ENCODE measurements around the gene PYDC1. TPM values are rescaled to one million over a fixed set of nuclear protein-coding genes. Genes with fewer than 3 reads are reported as not detected.
"Not testable (repeated sequence)": the region's sequence is repeated elsewhere in the genome, so short reads cannot be mapped to it uniquely, and the experiment has no call there.

The PYDC1 gene
- total RNA-seq, 4 donors from 2014 or later: 4.2 to 17.7 (median 13.8) TPM; not detected in 1

DNA sequence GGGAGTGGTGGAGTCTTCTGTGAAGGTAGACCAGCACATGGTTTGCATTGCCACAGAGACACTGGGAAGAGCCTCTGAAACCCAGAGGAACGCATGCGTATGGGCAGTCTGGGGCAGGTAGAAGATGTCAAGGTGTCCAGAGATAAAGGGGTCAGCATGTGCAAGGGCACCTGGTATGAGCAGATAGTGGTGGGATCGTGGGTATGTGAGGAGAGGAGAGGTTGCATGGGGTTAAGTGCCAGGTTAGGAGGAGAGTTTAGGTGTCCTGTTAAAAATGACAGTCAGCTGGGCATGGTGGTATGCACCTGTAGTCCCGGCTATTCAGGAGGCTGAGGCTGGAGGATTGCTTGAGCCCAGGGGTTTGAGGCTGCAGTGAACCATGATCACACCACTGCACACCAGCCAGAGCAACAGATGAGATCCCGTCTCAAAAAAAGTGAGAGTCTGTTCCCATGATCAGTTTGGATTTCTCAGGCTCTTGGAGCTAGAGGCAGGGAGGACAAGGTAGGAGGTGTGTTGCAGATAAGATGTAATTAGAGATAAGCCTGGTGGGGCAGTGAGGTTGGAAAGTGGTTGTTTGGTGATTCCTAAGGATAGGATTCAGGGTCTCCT, 17.4 kb downstream of the PYDC1 start:
- peaks cover 54% of the 10 kb centered on the region for H3K4me1 ChIP-seq
- H3K9me3 ChIP-seq: no peaks in the 10 kb centered on the region
- no peak overlapping the region for H3K27ac ChIP-seq
- 90% methylated on average over 5 of the region's 5 CpGs for WGBS
- H3K36me3 ChIP-seq: peaks cover 24% of the 10 kb centered on the region
- TF ChIP-seq EP300 (IDR thresholded peaks at IDR 0.05) (no peak), POLR2AphosphoS5 (IDR thresholded peaks at IDR 0.05) (no peak), POLR2A (IDR thresholded peaks at IDR 0.05) (no peak)
- TF ChIP-seq, protein P1, sequence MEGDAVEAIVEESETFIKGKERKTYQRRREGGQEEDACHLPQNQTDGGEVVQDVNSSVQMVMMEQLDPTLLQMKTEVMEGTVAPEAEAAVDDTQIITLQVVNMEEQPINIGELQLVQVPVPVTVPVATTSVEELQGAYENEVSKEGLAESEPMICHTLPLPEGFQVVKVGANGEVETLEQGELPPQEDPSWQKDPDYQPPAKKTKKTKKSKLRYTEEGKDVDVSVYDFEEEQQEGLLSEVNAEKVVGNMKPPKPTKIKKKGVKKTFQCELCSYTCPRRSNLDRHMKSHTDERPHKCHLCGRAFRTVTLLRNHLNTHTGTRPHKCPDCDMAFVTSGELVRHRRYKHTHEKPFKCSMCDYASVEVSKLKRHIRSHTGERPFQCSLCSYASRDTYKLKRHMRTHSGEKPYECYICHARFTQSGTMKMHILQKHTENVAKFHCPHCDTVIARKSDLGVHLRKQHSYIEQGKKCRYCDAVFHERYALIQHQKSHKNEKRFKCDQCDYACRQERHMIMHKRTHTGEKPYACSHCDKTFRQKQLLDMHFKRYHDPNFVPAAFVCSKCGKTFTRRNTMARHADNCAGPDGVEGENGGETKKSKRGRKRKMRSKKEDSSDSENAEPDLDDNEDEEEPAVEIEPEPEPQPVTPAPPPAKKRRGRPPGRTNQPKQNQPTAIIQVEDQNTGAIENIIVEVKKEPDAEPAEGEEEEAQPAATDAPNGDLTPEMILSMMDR (IDR thresholded peaks at IDR 0.05): no peak
- no peak overlapping the region for H3K4me3 ChIP-seq
- DNase-seq (ENCODE audit: low spot score in 2 of 2): no peak
- H3K27me3 ChIP-seq: no peaks in the 10 kb centered on the region

DNA sequence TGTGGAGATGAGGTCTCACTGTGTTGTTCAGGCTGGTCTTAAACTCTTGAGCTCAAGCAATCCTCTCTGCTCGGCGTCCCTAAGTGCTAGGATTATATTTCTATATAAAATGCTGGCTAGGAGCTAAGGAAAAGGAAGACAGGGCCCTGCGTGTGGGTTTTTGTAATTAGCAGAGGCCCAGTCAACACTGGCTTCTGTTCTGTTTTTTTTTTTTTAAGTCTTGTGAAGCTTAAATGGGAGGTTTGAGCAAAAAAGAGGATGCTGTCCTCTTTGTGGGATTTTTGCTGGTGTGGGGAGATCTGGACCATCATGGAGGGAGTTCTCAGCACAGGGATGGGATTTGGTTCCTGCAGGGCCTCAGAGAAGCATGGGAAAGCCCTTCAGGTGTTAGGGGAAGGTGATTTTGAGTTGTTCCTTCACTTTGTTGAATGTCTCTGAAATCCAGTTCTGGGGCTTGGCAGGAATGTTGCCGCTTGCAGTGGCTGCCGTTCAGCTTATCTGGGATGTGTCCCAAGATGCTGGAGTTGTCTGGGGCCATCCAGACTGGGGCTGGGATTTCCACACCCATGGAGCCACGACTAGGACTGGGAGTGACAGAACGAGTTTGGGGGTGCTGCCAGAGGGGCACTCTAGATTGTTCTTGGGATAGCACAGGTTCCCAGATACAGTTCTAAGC, 18.6 kb downstream of the PYDC1 start:
- Histone ChIP-seq H3K4me1 (peaks cover 48% of the 10 kb centered on the region), H3K4me3 (no peak overlapping the region), H3K36me3 (peaks cover 36% of the 10 kb centered on the region), H3K9me3 (no peaks in the 10 kb centered on the region), H3K27me3 (no peaks in the 10 kb centered on the region), H3K27ac (no peak overlapping the region)
- TF ChIP-seq EP300 (IDR thresholded peaks at IDR 0.05): no peak
- TF ChIP-seq, protein P1 (IDR thresholded peaks at IDR 0.05): no peak
- no peak for TF ChIP-seq POLR2A (IDR thresholded peaks at IDR 0.05)
- TF ChIP-seq POLR2AphosphoS5 (IDR thresholded peaks at IDR 0.05): no peak
- no peak for DNase-seq (ENCODE audit: low spot score in 2 of 2)
- 49% methylated on average over 5 of the region's 7 CpGs for WGBS

DNA sequence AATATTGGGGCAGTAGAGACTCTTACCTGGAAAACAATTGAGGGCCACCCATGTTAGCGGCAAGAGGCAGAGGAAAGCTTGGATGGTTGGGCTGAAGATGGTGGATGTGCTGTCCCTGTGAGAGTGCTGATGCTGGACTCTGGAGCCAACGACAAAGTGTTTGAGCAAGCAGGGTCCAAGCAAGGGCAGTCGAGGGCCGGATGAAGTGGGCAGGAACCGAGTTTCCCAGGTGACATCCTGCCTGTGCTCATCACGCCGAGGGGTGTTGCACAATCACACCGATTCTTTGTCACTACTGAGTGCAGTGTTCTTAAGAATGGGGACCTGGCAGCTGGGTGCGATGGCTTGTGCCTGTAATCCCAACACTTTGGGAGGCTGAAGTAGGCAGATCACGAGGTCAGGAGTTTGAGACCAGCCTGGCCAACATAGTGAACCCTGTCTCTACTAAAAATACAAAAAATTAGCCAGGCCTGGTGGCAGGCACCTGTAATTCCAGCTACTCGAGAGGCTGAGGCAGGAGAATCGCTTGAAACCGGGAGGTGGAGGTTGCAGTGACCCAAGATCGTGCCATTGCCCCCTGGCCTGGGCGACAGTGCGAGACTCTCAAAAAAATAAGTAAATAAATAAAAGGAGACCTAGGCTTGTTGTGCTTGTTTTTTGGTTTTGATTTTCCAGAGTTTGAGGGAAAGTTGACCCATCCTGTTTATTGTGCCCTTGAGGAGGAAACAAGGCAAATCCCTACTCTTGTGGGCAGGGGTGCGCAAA, 20.4 kb downstream of the PYDC1 start:
- Histone ChIP-seq H3K27me3 (no peaks in the 10 kb centered on the region), H3K27ac (no peak overlapping the region), H3K4me3 (no peak overlapping the region), H3K36me3 (peaks cover 54% of the 10 kb centered on the region), H3K4me1 (peaks cover 35% of the 10 kb centered on the region), H3K9me3 (no peaks in the 10 kb centered on the region)
- TF ChIP-seq EP300 (IDR thresholded peaks at IDR 0.05) (no peak), POLR2A (IDR thresholded peaks at IDR 0.05) (no peak), POLR2AphosphoS5 (IDR thresholded peaks at IDR 0.05) (no peak)
- TF ChIP-seq, protein P1 (IDR thresholded peaks at IDR 0.05): no peak
- DNase-seq (ENCODE audit: low spot score in 2 of 2): no peak
- 79% methylated on average over 17 of the region's 17 CpGs for WGBS

DNA sequence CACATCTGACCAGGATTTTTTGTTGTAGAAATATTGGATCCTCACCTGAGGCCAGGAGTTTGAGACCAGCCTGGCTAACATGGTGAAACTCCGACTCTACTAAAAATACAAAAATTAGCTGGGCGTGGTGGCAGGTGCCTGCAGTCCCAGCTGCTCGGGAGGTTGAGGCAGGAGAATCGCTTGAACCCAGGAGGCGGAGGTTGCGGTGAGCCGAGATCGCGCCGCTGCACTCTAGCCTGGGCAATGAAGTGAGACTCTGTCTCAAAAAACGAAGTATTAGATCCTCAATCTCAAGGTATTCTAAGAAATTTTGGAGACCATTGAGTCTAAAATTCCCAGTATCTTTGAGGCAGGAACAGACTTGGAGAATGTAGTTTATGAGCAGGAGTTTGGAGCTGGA, 21.1 kb downstream of the PYDC1 start:
- H3K27ac ChIP-seq; DNase-seq (ENCODE audit: low spot score in 2 of 2); H3K9me3 ChIP-seq; H3K4me3 ChIP-seq; H3K27me3 ChIP-seq: not testable (repeated sequence)
- 95% methylated on average over 11 of the region's 11 CpGs for WGBS
- Histone ChIP-seq H3K4me1 (peaks cover 29% of the 10 kb centered on the region), H3K36me3 (peaks cover 61% of the 10 kb centered on the region)

DNA sequence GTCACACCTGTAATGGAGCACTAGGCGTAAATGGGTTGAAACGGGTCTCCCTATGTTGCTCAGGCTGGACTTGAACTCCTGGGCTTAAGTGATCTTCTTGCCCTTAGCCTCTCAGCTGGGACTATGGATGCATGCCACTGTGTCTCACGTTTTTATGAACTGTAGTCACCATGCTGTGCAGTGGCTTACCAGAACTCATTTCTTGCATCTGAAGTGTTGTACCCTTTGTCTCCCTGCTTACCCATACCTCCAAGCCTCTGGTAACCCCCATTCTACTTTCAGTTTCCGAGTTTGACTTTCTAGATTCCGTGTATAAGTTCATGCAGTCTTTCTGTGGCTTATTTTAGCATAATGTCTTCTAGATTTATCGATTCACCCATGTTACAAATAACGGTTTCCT, 22.0 kb downstream of the PYDC1 start:
- no peaks in the 10 kb centered on the region for H3K9me3 ChIP-seq
- H3K4me1 ChIP-seq: peaks cover 19% of the 10 kb centered on the region
- TF ChIP-seq EP300 (IDR thresholded peaks at IDR 0.05) (no peak), POLR2AphosphoS5 (IDR thresholded peaks at IDR 0.05) (no peak), POLR2A (IDR thresholded peaks at IDR 0.05) (no peak)
- TF ChIP-seq, protein P1 (IDR thresholded peaks at IDR 0.05): no peak
- no peak for DNase-seq (ENCODE audit: low spot score in 2 of 2)
- peaks cover 71% of the 10 kb centered on the region for H3K36me3 ChIP-seq
- 81% methylated on average over 7 of the region's 7 CpGs for WGBS
- no peak overlapping the region for H3K4me3 ChIP-seq
- no peak overlapping the region for H3K27ac ChIP-seq
- H3K27me3 ChIP-seq: no peaks in the 10 kb centered on the region

Data from suprapubic skin (tissue), 4 donors.